ENCODE results near the gene TAS2R46.
A peak's percentile ranks its signal among the peaks of the same experiment; 100 is the strongest.
"Not testable (repeated sequence)": the region's sequence is repeated elsewhere in the genome, so short reads cannot be mapped to it uniquely, and the experiment has no call there.

Gene TAS2R46

DNA sequence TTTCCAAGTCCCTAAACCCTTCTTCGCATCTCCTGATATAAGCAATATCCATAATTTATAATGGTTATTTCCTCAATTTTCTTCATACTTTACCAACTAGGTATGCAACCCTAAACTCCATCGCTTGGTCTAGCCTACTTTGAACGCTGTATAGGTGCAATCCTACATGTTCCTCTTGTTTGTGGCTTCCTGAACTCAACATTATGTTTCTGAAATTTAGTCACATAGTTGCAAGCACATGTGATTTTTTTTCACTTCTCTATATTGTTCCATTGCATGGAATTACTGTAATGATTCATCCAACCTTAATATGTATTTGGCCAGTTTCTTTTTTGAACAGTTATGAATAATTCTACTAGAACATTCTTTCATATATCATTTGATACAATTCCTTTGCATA is 28.1 kb downstream of the TAS2R46 start:
- not testable (repeated sequence) for DNase-seq

- no peak for DNase-seq
Measured at GRCh38 chr12:11031307-11031706, 30.8 kb downstream of the TAS2R46 start, which contains the start of gene TAS2R31. TAS2R31 (minus strand) TSS chr12:11031407; CDS start chr12:11031335, 72 bp downstream.

GRCh38 chr12:11026118-11026517 is 36.0 kb downstream of the TAS2R46 start:
- peak; percentile 36 for DNase-seq

DNA sequence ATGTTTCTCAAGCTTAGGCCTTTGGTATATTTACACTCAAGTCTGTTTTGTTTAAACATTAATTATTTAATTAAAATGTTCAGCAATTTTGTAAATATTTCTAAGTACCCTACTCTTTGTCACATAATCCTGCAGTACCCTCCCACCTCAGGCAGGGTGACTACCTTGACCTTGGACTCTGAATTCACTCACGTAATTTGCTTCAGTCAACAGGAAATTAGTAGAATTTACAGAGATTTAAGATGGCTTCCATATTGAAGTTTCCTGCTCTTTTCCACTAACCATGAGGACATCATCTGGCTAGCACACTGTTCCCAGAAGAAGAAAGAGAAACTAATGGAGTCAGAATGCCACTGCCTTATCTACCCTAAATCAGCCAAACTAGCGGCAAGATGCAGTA is 38.7 kb downstream of the TAS2R46 start:
- DNase-seq = no peak

GRCh38 chr12:11022520-11022919 is 39.6 kb downstream of the TAS2R46 start, which contains the start of gene TAS2R19:
TAS2R19 (minus strand) TSS chr12:11022620; CDS start chr12:11022571, 49 bp downstream.
- DNase-seq = no peak

DNA sequence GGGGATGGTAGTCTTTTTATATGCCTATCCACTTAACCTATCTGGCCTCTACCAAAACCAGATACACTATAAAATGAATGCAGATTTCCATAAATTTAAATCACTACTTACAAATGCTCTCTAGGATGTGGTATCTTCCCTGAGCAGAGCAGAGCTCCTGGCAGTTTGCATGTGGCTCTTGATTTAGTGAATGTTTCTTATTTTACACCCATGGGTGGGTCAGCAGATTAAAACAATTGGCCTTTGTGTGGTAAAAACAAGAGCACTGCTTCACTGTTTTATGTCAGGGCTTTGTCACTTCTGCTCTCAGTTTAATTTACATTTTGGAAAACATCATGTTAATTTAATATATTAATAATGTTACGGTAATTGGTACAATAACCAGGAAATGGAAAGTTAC is 45.2 kb downstream of the TAS2R46 start:
- DNase-seq = no peak

GRCh38 chr12:11015775-11016430 is 46.2 kb downstream of the TAS2R46 start:
- no peak for DNase-seq

- DNase-seq = no peak
Measured at GRCh38 chr12:11014234-11014633, 47.9 kb downstream of the TAS2R46 start.
